PC-3 (cell line): ENCODE measurements around the gene GAS2L3.

Experiments used
- CTCF ChIP-seq: fragments of 300-600 bp; sonication (generic); conservative IDR thresholded peaks from 2 replicates; pipeline ENCODE4 v1.5.1; 2017; ENCODE audit warnings: antibody characterized with exemption, low read depth, mild to moderate bottlenecking, low read length
- EZH2 ChIP-seq: fragments of 300-600 bp; sonication (generic); IDR thresholded peaks from one replicate; pipeline ENCODE4 v1.6.1; 2017; ENCODE audit warnings: antibody characterized with exemption, mild to moderate bottlenecking, low read length; ENCODE audit not compliant: unreplicated experiment
- EZH2phosphoT487 ChIP-seq: fragments of 300-600 bp; sonication (generic); IDR thresholded peaks from 2 replicates; pipeline ENCODE4 v1.6.1; 2018; ENCODE audit warnings: mild to moderate bottlenecking, antibody characterized with exemption, low read length, borderline replicate concordance

GRCh38 chr12:100656141-100656540 lies 82.7 kb downstream of the GAS2L3 start:
- TF ChIP-seq CTCF, result no peak
- no peak for TF ChIP-seq EZH2
- no peak for TF ChIP-seq EZH2phosphoT487
